Lung (tissue), 12 donors: ENCODE measurements around the gene ARSA. TPM values are rescaled to one million over a fixed set of nuclear protein-coding genes. Genes with fewer than 3 reads are reported as not detected.

Experiments used
- ATAC-seq: fragments of 200-7000 bp; cut with Tn5 transposase; one replicate; pipeline ENCODE4 v1.9.1; 2020; ENCODE audit warnings: moderate number of reproducible peaks; ENCODE audit not compliant: insufficient read depth, low FRiP score
- DNase-seq, 3 donors: peaks; one replicate each; pipeline ENCODE4 v3.0.0-alpha.2; 2013 to 2017
- H3K27ac ChIP-seq, 2 donors: one replicate each; pipeline ENCODE4 v1.5.1; 2013; ENCODE audit warnings: mild to moderate bottlenecking in 2 of 2, moderate library complexity in 2 of 2, control low read depth in 1 of 2, inconsistent platforms in 1 of 2, low read depth in 1 of 2, low read length in 1 of 2
- H3K27me3 ChIP-seq, 3 donors: one replicate each; pipeline ENCODE4 v1.5.1; 2013; ENCODE audit warnings: low read length in 2 of 3; ENCODE audit not compliant: control insufficient read depth in 3 of 3, insufficient read depth in 3 of 3
- H3K36me3 ChIP-seq, 4 donors: one replicate each; pipeline ENCODE4 v1.5.1; 2013; ENCODE audit warnings: low read length in 4 of 4, mild to moderate bottlenecking in 1 of 4, moderate library complexity in 1 of 4; ENCODE audit not compliant: control insufficient read depth in 4 of 4, insufficient read depth in 4 of 4
- H3K4me1 ChIP-seq, 5 donors: one replicate each; pipeline ENCODE4 v1.5.1; 2013; ENCODE audit warnings: low read length in 5 of 5, mild to moderate bottlenecking in 2 of 5, moderate library complexity in 1 of 5; ENCODE audit not compliant: control insufficient read depth in 5 of 5, insufficient read depth in 5 of 5
- H3K4me3 ChIP-seq: one replicate; pipeline ENCODE4 v1.5.1; 2013; ENCODE audit warnings: mild to moderate bottlenecking, control low read depth, moderate library complexity
- H3K9ac ChIP-seq, 2 donors: one replicate each; pipeline ENCODE4 v1.5.1; 2013; ENCODE audit warnings: low read length in 2 of 2, control low read depth in 1 of 2; ENCODE audit not compliant: insufficient read depth in 1 of 2
- H3K9me3 ChIP-seq, 4 donors: one replicate each; pipeline ENCODE4 v1.5.1; 2013; ENCODE audit warnings: low read length in 3 of 4, mild to moderate bottlenecking in 1 of 4, moderate library complexity in 1 of 4; ENCODE audit not compliant: control insufficient read depth in 4 of 4, insufficient read depth in 3 of 4
- CTCF ChIP-seq: IDR thresholded peaks from 2 replicates; pipeline ENCODE4 v1.5.1; 2012; ENCODE audit warnings: mild to moderate bottlenecking; ENCODE audit errors: control extremely low read depth, extremely low read depth
- WGBS, 2 donors: extraction: QIAGEN DNeasy Blood & Tissue Kit; methylation state at CpG; one replicate each; pipeline ENCODE4 v1.1.7; 2013; 5-methylcytosine and 5-hydroxymethylcytosine counted together
- polyA plus RNA-seq, 2 donors: library from polyadenylated mRNA; stranded (reverse); fragments of 200-250 nt; gene quantifications; one replicate each; pipeline ENCODE4 v1.2.1, GENCODE V29; 2013
- total RNA-seq, 2 donors: library from RNA; depleted of rRNA in 1 of 2; stranded (reverse); fragments of >200 nt in 1 of 2; gene quantifications; one replicate each; pipeline ENCODE4 v1.2.1, GENCODE V29; 2014 to 2021
- donor health status: control.
- donor health status: control.
- donor health status: Bipolar disorder and iron deficiency.
- donor health status: healthy.
- donor health status: DM: yes; HTN: yes; CAD: no.

The ARSA gene
- total and polyA plus RNA-seq, 4 donors, result 21.2 to 57.7 (median 40.5) TPM

- TF ChIP-seq CTCF, result no peak
- H3K9me3 ChIP-seq, result no peaks in the 10 kb centered on the region
- ATAC-seq, result no peak
- peaks cover 2 to 16% (median 5%) of the 10 kb centered on the region in 5 donors for H3K4me1 ChIP-seq
- H3K36me3 ChIP-seq, result no peaks in the 10 kb centered on the region
- H3K27ac ChIP-seq, result no peak overlapping the region
- no peak overlapping the region for H3K4me3 ChIP-seq
- 86 to 93% methylated on average over 8 of the region's 8 CpGs for WGBS, 2 donors
- H3K9ac ChIP-seq, result no peak overlapping the region
- DNase-seq, result no peak
- H3K27me3 ChIP-seq, result no peaks in the 10 kb centered on the region
Measured at GRCh38 chr22:50585781-50586180, 42.2 kb downstream of the ARSA start.

- Histone ChIP-seq H3K4me1 (peaks cover 2 to 16% (median 5%) of the 10 kb centered on the region in 5 donors), H3K9me3 (no peaks in the 10 kb centered on the region), H3K27me3 (no peaks in the 10 kb centered on the region), H3K36me3 (peaks cover 0 to 1% (median 0%) of the 10 kb centered on the region in 4 donors), H3K9ac (no peak overlapping the region), H3K27ac (no peak overlapping the region), H3K4me3 (no peak overlapping the region)
- no peak for DNase-seq
- no peak for ATAC-seq
- WGBS, 2 donors, result 92 to 94% methylated on average over 3 of the region's 3 CpGs
- no peak for TF ChIP-seq CTCF
Measured at GRCh38 chr22:50585238-50585637, 42.7 kb downstream of the ARSA start.

GRCh38 chr22:50584106-50585096, 43.6 kb downstream of the ARSA start:
- peaks cover 0 to 7% (median 0%) of the 10 kb centered on the region in 4 donors for H3K36me3 ChIP-seq
- ATAC-seq (no peak), DNase-seq (no peak)
- TF ChIP-seq CTCF, result no peak
- peaks cover 2 to 16% (median 5%) of the 10 kb centered on the region in 5 donors for H3K4me1 ChIP-seq
- WGBS, 2 donors, result 96% methylated on average over 23 of the region's 23 CpGs
- no peak overlapping the region for H3K4me3 ChIP-seq
- no peak overlapping the region for H3K9ac ChIP-seq
- no peaks in the 10 kb centered on the region for H3K27me3 ChIP-seq
- H3K9me3 ChIP-seq, result no peaks in the 10 kb centered on the region
- H3K27ac ChIP-seq, result no peak overlapping the region
